22Rv1 (cell line): ENCODE results near the gene VARS1.

Source experiments
- ZFX ChIP-seq: fragments of 450-650 bp; IDR thresholded peaks from 2 replicates; pipeline ENCODE4 v1.6.1; 2017; ENCODE audit warnings: antibody characterized with exemption, borderline replicate concordance
- TF ChIP-seq, protein P1 (sequence below): fragments of 450-650 bp; IDR thresholded peaks from 2 replicates; pipeline ENCODE4 v1.5.1; 2017; ENCODE audit warnings: mild to moderate bottlenecking

DNA sequence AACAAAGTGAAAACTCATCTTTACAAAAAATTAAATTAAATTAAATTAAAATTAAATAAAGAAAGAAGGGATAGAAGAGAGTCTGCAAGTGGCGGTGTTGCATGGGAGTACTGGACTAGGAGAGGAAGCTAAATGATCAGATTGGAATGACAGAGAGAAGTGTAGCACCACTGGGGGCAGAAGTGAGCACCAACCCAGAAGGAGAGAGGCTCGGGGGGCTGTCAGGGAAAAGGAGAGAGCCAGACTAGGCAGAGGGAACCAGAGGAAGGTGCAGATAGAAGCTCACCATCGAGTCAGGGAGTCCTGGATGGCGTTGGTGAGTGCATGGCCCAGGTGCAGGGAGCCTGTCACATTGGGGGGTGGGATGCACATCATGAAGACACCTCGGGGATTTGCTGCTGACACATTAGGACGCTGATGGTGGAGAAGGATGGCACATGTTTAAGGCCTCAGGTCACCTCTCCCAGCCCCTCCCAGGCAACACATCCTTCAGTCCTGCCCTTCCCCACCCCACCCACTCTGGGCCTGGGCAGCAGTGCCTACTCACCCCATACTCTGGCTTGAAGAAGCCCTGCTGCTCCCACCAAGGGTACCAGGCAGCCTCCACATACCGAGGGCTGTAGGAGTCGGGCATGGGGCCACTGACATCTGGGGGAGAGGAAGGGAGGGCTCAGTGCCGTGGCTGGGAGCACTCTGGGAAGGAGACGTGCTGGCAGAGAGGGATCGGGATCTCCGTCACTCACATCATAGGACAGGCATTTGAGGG, 4.0 kb downstream of the VARS1 start:
- TF ChIP-seq ZFX: no peak
- TF ChIP-seq, protein P1, sequence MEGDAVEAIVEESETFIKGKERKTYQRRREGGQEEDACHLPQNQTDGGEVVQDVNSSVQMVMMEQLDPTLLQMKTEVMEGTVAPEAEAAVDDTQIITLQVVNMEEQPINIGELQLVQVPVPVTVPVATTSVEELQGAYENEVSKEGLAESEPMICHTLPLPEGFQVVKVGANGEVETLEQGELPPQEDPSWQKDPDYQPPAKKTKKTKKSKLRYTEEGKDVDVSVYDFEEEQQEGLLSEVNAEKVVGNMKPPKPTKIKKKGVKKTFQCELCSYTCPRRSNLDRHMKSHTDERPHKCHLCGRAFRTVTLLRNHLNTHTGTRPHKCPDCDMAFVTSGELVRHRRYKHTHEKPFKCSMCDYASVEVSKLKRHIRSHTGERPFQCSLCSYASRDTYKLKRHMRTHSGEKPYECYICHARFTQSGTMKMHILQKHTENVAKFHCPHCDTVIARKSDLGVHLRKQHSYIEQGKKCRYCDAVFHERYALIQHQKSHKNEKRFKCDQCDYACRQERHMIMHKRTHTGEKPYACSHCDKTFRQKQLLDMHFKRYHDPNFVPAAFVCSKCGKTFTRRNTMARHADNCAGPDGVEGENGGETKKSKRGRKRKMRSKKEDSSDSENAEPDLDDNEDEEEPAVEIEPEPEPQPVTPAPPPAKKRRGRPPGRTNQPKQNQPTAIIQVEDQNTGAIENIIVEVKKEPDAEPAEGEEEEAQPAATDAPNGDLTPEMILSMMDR: peak; percentile 85
